Vagina (tissue), 2 donors: ENCODE data around the gene SENP5.
"Not testable (repeated sequence)": the region's sequence is repeated elsewhere in the genome, so short reads cannot be mapped to it uniquely, and the experiment has no call there.

ENCODE experiments used
- POLR2A ChIP-seq, 2 donors: fragments of 450-650 bp; IDR thresholded peaks; one replicate each; pipeline ENCODE4 v1.6.1; 2017; ENCODE audit warnings: antibody characterized with exemption in 2 of 2, mild to moderate bottlenecking in 2 of 2, moderate library complexity in 2 of 2
- POLR2AphosphoS5 ChIP-seq, 2 donors: sonication (generic); formaldehyde crosslinking; IDR thresholded peaks; one replicate each; pipeline ENCODE4 v1.9.0; 2017; ENCODE audit warnings: antibody characterized with exemption in 2 of 2, mild to moderate bottlenecking in 2 of 2, low read depth in 1 of 2; ENCODE audit not compliant: insufficient read depth in 1 of 2
- TF ChIP-seq, protein P1 (sequence below), 3 experiments: fragments of 450-650 bp in 2 of 3; fragments of 200-600 bp in 1 of 3; sonication (generic) in 1 of 3; IDR thresholded peaks; one replicate each; pipeline ENCODE4 v1.5.1; 2017 to 2019; ENCODE audit warnings: antibody characterized with exemption in 3 of 3, mild to moderate bottlenecking in 2 of 3, moderate library complexity in 2 of 3

DNA sequence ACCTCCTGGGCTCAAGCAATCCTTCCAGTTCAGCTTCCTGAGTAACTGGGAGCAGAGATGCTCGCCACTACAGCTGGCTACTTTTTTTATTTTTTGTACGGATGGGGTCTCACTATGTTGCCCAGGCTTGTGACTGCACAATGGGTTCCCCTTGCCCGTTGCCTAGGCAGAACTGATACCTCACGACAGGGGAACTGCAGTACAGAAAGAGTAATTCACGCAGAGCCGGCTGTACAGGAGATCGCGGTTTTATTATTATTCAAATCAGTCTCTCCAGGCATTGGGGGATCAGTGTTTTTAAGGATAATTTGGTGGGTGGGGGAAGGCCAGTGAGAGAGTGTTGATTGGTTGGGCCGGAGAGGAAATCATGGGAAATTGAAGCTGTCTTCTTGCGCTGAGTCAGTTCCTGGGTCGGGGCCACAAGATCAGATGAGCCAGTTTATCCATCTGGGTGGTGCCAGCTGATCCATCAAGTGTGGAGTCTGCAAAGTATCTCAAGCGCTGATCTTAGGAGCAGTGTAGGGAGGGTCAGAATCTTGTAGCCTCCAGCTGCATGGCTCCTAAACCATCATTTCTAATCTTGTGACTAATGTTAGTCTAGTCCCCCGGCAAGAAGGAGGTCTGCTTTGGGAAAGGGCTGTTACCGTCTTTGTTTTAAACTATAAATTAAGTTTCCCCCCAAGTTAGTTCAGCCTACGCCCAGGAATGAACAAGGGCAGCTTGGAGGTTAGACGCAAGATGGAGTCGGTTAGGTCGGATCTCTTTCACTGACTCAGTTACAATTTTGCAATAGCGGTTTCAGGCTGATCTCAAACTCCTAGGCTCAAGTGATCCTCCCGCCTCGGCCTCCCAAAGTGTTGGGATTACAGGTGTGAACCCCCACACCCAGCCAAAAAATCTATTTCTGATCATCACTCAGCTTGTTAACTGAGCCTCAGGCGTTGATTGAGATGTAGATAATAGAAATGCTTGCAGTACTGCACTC is 23.2 kb upstream of the SENP5 start:
- not testable (repeated sequence) for TF ChIP-seq POLR2A (IDR thresholded peaks at IDR 0.05); POLR2AphosphoS5 (IDR thresholded peaks at IDR 0.05; ENCODE audit: insufficient read depth in 1 of 2, low read depth in 1 of 2)
- TF ChIP-seq, protein P1, sequence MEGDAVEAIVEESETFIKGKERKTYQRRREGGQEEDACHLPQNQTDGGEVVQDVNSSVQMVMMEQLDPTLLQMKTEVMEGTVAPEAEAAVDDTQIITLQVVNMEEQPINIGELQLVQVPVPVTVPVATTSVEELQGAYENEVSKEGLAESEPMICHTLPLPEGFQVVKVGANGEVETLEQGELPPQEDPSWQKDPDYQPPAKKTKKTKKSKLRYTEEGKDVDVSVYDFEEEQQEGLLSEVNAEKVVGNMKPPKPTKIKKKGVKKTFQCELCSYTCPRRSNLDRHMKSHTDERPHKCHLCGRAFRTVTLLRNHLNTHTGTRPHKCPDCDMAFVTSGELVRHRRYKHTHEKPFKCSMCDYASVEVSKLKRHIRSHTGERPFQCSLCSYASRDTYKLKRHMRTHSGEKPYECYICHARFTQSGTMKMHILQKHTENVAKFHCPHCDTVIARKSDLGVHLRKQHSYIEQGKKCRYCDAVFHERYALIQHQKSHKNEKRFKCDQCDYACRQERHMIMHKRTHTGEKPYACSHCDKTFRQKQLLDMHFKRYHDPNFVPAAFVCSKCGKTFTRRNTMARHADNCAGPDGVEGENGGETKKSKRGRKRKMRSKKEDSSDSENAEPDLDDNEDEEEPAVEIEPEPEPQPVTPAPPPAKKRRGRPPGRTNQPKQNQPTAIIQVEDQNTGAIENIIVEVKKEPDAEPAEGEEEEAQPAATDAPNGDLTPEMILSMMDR (IDR thresholded peaks at IDR 0.05), result not testable (repeated sequence)
